ENCODE measurements around the gene SH3RF1.

The SH3RF1 gene

GRCh38 chr4:169275180-169275579, 4.4 kb upstream of the SH3RF1 start:
- no peak for DNase-seq (ENCODE audit: low spot score)

- DNase-seq (ENCODE audit: low spot score) = no peak
Measured at GRCh38 chr4:169274033-169274432, 3.3 kb upstream of the SH3RF1 start.

- no peak for DNase-seq (ENCODE audit: low spot score)
Measured at GRCh38 chr4:169272265-169272886, 1.6 kb upstream of the SH3RF1 start.

- DNase-seq (ENCODE audit: low spot score) = no peak
Measured at GRCh38 chr4:169271692-169272007, 894 bp upstream of the SH3RF1 start.

GRCh38 chr4:169269916-169270809, 593 bp downstream of the SH3RF1 start:
- no peak for DNase-seq (ENCODE audit: low spot score)

GRCh38 chr4:169268951-169269760, 1.6 kb downstream of the SH3RF1 start:
- DNase-seq (ENCODE audit: low spot score) = no peak

- DNase-seq (ENCODE audit: low spot score) = no peak
Measured at GRCh38 chr4:169267070-169267469, 3.7 kb downstream of the SH3RF1 start.

- DNase-seq (ENCODE audit: low spot score) = no peak
Measured at GRCh38 chr4:169266661-169267060, 4.1 kb downstream of the SH3RF1 start.

GRCh38 chr4:169266081-169266480, 4.7 kb downstream of the SH3RF1 start:
- DNase-seq (ENCODE audit: low spot score) = no peak

- no peak for DNase-seq (ENCODE audit: low spot score)
Measured at GRCh38 chr4:169263791-169264392, 6.9 kb downstream of the SH3RF1 start.

GRCh38 chr4:169260217-169260866, 10.4 kb downstream of the SH3RF1 start:
- no peak for DNase-seq (ENCODE audit: low spot score)

- no peak for DNase-seq (ENCODE audit: low spot score)
Measured at GRCh38 chr4:169259271-169259670, 11.5 kb downstream of the SH3RF1 start.

- no peak for DNase-seq (ENCODE audit: low spot score)
Measured at GRCh38 chr4:169258141-169258540, 12.6 kb downstream of the SH3RF1 start.

- DNase-seq (ENCODE audit: low spot score) = no peak
Measured at GRCh38 chr4:169256856-169257761, 13.6 kb downstream of the SH3RF1 start.

GRCh38 chr4:169256101-169256612, 14.6 kb downstream of the SH3RF1 start:
- no peak for DNase-seq (ENCODE audit: low spot score)

- DNase-seq (ENCODE audit: low spot score) = no peak
Measured at GRCh38 chr4:169254546-169254983, 16.2 kb downstream of the SH3RF1 start.

- no peak for DNase-seq (ENCODE audit: low spot score)
Measured at GRCh38 chr4:169253904-169254303, 16.9 kb downstream of the SH3RF1 start.

- DNase-seq (ENCODE audit: low spot score) = no peak
Measured at GRCh38 chr4:169253113-169253671, 17.6 kb downstream of the SH3RF1 start.

GRCh38 chr4:169252339-169253112, 18.2 kb downstream of the SH3RF1 start:
- DNase-seq (ENCODE audit: low spot score) = no peak

All from activated CD4-positive, alpha-beta T cell treated with anti-CD3 and anti-CD28 coated beads, Interleukin-2, Interleukin-4, amounts not matched to agents 100 ng/mL and 50 ng/mL, durations not matched to agents 16 hours and 8 hours (primary cell).